ENCODE results near the gene BRMS1L. TPM values are rescaled to one million over a fixed set of nuclear protein-coding genes. Genes with fewer than 3 reads are reported as not detected.

The BRMS1L gene
- total and polyA plus RNA-seq, 9 of the 15 experiments (the other 6 are each of a cell fraction or from before 2014, with no cell fraction given) = 1.2 to 4.7 (median 3.3) TPM

DNA sequence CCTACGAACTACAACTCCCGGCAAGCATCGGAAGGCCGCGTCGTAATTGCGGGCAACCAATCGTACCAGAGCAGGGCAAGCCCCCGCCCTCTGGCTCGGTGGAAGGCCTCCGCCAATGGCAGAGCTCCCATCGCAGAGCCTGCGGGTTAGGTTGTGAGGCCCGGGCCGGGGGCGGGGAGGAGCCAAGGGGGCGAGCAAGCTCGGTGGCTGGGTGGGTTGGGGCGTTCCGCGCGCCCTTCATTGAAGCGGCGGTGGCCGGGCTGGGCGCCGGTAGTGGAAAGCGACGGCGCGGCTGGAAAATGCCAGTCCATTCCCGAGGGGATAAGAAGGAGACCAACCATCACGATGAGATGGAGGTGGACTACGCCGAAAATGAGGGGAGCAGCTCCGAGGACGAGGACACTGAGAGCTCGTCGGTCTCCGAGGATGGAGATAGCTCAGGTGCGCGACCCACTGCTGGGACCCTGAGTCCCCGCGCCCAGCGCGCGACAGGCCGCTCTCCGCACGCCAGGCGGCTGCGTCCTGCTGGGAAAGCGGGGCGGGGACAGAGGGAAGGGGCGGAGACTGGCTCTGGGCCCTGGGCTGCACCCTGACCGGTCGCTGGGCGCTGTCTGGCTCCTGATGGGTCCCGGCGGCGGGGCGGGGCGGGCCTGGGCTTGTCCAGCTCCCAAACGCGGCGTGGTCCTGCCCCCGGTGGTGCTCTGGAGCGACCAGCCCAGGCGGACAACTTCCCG, at the start of gene BRMS1L (continued):
- TF ChIP-seq, protein P1, sequence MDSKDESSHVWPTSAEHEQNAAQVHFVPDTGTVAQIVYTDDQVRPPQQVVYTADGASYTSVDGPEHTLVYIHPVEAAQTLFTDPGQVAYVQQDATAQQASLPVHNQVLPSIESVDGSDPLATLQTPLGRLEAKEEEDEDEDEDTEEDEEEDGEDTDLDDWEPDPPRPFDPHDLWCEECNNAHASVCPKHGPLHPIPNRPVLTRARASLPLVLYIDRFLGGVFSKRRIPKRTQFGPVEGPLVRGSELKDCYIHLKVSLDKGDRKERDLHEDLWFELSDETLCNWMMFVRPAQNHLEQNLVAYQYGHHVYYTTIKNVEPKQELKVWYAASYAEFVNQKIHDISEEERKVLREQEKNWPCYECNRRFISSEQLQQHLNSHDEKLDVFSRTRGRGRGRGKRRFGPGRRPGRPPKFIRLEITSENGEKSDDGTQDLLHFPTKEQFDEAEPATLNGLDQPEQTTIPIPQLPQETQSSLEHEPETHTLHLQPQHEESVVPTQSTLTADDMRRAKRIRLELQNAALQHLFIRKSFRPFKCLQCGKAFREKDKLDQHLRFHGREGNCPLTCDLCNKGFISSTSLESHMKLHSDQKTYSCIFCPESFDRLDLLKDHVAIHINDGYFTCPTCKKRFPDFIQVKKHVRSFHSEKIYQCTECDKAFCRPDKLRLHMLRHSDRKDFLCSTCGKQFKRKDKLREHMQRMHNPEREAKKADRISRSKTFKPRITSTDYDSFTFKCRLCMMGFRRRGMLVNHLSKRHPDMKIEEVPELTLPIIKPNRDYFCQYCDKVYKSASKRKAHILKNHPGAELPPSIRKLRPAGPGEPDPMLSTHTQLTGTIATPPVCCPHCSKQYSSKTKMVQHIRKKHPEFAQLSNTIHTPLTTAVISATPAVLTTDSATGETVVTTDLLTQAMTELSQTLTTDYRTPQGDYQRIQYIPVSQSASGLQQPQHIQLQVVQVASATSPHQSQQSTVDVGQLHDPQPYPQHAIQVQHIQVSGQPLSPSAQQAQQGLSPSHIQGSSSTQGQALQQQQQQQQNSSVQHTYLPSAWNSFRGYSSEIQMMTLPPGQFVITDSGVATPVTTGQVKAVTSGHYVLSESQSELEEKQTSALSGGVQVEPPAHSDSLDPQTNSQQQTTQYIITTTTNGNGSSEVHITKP (IDR thresholded peaks at IDR 0.05; ENCODE audit: partially characterized antibody) = peak; percentile 58
- TF ChIP-seq MCM7 (IDR thresholded peaks at IDR 0.05) (no peak), ZKSCAN8 (CRISPR knock-in tag; IDR thresholded peaks at IDR 0.05) (no peak), ZNF717 (CRISPR knock-in tag; IDR thresholded peaks at IDR 0.05) (no peak), BACH1 (tag; IDR thresholded peaks at IDR 0.05) (no peak), NEUROD1 (IDR thresholded peaks at IDR 0.05; ENCODE audit: borderline replicate concordance, low read depth, low read length, partially characterized antibody) (no peak), HNRNPL (IDR thresholded peaks at IDR 0.05; ENCODE audit: low read depth, low read length) (no peak), DNMT1 (IDR thresholded peaks at IDR 0.05) (no peak), FOXM1 (IDR thresholded peaks at IDR 0.05; ENCODE audit: low read depth) (no peak), FOXM1 (CRISPR knock-in tag; IDR thresholded peaks at IDR 0.05; ENCODE audit: low read depth) (no peak), BCL6 (CRISPR knock-in tag; IDR thresholded peaks at IDR 0.05) (no peak), YY1 (IDR thresholded peaks at IDR 0.05; ENCODE audit: borderline replicate concordance in 1 of 3, control insufficient read depth in 1 of 3, extremely low read depth in 1 of 3, insufficient read depth in 3 of 3, insufficient read length in 1 of 3, insufficient replicate concordance in 2 of 3, low read depth in 1 of 3, low read length in 2 of 3) (peak in 2 of 3 experiments; percentile 19 to 21), ZNF347 (CRISPR knock-in tag; IDR thresholded peaks at IDR 0.05; ENCODE audit: low read depth) (no peak), TAF15 (IDR thresholded peaks at IDR 0.05; ENCODE audit: low read depth, low read length) (no peak), ARID2 (IDR thresholded peaks at IDR 0.05) (no peak)
- TF ChIP-seq, protein P2, sequence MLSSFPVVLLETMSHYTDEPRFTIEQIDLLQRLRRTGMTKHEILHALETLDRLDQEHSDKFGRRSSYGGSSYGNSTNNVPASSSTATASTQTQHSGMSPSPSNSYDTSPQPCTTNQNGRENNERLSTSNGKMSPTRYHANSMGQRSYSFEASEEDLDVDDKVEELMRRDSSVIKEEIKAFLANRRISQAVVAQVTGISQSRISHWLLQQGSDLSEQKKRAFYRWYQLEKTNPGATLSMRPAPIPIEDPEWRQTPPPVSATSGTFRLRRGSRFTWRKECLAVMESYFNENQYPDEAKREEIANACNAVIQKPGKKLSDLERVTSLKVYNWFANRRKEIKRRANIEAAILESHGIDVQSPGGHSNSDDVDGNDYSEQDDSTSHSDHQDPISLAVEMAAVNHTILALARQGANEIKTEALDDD (IDR thresholded peaks at IDR 0.05) = no peak
- TF ChIP-seq, protein P3, sequence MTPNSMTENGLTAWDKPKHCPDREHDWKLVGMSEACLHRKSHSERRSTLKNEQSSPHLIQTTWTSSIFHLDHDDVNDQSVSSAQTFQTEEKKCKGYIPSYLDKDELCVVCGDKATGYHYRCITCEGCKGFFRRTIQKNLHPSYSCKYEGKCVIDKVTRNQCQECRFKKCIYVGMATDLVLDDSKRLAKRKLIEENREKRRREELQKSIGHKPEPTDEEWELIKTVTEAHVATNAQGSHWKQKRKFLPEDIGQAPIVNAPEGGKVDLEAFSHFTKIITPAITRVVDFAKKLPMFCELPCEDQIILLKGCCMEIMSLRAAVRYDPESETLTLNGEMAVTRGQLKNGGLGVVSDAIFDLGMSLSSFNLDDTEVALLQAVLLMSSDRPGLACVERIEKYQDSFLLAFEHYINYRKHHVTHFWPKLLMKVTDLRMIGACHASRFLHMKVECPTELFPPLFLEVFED (CRISPR knock-in tag; conservative IDR thresholded peaks at IDR 0.05) = no peak
- TF ChIP-seq, protein P4, sequence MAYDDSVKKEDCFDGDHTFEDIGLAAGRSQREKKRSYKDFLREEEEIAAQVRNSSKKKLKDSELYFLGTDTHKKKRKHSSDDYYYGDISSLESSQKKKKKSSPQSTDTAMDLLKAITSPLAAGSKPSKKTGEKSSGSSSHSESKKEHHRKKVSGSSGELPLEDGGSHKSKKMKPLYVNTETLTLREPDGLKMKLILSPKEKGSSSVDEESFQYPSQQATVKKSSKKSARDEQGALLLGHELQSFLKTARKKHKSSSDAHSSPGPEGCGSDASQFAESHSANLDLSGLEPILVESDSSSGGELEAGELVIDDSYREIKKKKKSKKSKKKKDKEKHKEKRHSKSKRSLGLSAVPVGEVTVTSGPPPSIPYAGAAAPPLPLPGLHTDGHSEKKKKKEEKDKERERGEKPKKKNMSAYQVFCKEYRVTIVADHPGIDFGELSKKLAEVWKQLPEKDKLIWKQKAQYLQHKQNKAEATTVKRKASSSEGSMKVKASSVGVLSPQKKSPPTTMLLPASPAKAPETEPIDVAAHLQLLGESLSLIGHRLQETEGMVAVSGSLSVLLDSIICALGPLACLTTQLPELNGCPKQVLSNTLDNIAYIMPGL (CRISPR knock-in tag; IDR thresholded peaks at IDR 0.05) = no peak
- TF ChIP-seq, protein P5, sequence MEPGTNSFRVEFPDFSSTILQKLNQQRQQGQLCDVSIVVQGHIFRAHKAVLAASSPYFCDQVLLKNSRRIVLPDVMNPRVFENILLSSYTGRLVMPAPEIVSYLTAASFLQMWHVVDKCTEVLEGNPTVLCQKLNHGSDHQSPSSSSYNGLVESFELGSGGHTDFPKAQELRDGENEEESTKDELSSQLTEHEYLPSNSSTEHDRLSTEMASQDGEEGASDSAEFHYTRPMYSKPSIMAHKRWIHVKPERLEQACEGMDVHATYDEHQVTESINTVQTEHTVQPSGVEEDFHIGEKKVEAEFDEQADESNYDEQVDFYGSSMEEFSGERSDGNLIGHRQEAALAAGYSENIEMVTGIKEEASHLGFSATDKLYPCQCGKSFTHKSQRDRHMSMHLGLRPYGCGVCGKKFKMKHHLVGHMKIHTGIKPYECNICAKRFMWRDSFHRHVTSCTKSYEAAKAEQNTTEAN (CRISPR knock-in tag; IDR thresholded peaks at IDR 0.05) = no peak

All from K562 (cell line).